Coronary artery (tissue), 2 donors: Measurements from ENCODE around the gene PGLYRP2.
"Not testable (repeated sequence)": the region's sequence is repeated elsewhere in the genome, so short reads cannot be mapped to it uniquely, and the experiment has no call there.

ENCODE experiments used
- DNase-seq: peaks from one replicate; pipeline ENCODE4 v3.0.0-alpha.2; 2017; ENCODE audit warnings: low spot score
- H3K27ac ChIP-seq, 2 donors: fragments of 200-600 bp; sonication (generic); one replicate each; pipeline ENCODE4 v1.5.1; 2016 to 2019
- H3K4me3 ChIP-seq: fragments of 200-600 bp; sonication (generic); 2 replicates; pipeline ENCODE4 v1.5.1; 2016; ENCODE audit warnings: mild to moderate bottlenecking, moderate library complexity
- CTCF ChIP-seq: fragments of 200-600 bp; sonication (generic); IDR thresholded peaks from one replicate; pipeline ENCODE4 v1.5.1; 2019; ENCODE audit warnings: antibody characterized with exemption

PGLYRP2 gene

DNA sequence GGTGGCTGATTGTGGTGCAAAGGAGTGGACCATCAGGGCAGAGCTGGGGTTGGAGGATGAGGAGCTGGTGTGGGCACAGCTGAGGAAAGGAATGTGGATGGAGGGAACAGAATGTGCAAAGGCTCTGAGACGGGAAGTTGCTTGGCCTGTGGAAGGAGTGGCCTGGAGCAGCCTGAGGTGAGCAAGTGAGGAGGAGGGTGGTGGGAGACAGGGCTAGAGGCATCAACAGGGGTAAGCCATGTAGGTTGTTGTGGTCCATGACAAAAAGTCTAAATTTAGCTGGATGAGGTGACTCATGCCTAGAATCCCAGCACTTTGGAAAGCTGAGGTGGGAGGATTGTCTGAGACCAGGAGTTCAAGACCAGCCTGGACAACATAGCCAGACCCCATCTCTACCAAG is 38.5 kb upstream of the PGLYRP2 start:
- H3K4me3 ChIP-seq: no peak overlapping the region
- no peak for TF ChIP-seq CTCF
- H3K27ac ChIP-seq: no peak overlapping the region
- DNase-seq: no peak

GRCh38 chr19:15516363-15516762 is 37.1 kb upstream of the PGLYRP2 start:
- no peak for TF ChIP-seq CTCF
- Histone ChIP-seq H3K27ac (no peak overlapping the region), H3K4me3 (no peak overlapping the region)
- DNase-seq: no peak

GRCh38 chr19:15515227-15515625 is 35.9 kb upstream of the PGLYRP2 start:
- not testable (repeated sequence) for H3K4me3 ChIP-seq, DNase-seq, H3K27ac ChIP-seq

GRCh38 chr19:15511671-15512424 is 32.5 kb upstream of the PGLYRP2 start:
- H3K4me3 ChIP-seq: no peak overlapping the region
- TF ChIP-seq CTCF: no peak
- no peak overlapping the region for H3K27ac ChIP-seq
- DNase-seq: no peak

- DNase-seq: no peak
- no peak for TF ChIP-seq CTCF
- Histone ChIP-seq H3K27ac (no peak within 1 kb of the TSS), H3K4me3 (peak within 1 kb of the TSS; percentile 55)
Measured at GRCh38 chr19:15508035-15508710, 28.9 kb upstream of the PGLYRP2 start, which contains the start of gene CYP4F22. Gene CYP4F22, plus strand, starts transcription at chr19:15508525. Its CDS starts 16,812 bp downstream, at chr19:15525337.

GRCh38 chr19:15507068-15508034 is 28.1 kb upstream of the PGLYRP2 start:
- no peak overlapping the region for H3K27ac ChIP-seq
- DNase-seq: no peak
- no peak overlapping the region for H3K4me3 ChIP-seq
- no peak for TF ChIP-seq CTCF

GRCh38 chr19:15506074-15506571 is 26.8 kb upstream of the PGLYRP2 start:
- no peak overlapping the region for H3K4me3 ChIP-seq
- no peak overlapping the region for H3K27ac ChIP-seq
- DNase-seq: no peak
- TF ChIP-seq CTCF: no peak
